Stimulated activated CD4-positive, alpha-beta T cell treated with anti-CD3 and anti-CD28 coated beads, Interleukin-2, amount 100 ng/mL, for 24 hours (primary cell): ENCODE data around the gene HSD17B3.
A peak's percentile ranks its signal among the peaks of the same experiment; 100 is the strongest.
"Not testable (repeated sequence)": the region's sequence is repeated elsewhere in the genome, so short reads cannot be mapped to it uniquely, and the experiment has no call there.

ENCODE experiments used
- DNase-seq, 2 donors: peaks; one replicate each; pipeline ENCODE4 v3.0.0-alpha.2; 2020

HSD17B3 gene

DNA sequence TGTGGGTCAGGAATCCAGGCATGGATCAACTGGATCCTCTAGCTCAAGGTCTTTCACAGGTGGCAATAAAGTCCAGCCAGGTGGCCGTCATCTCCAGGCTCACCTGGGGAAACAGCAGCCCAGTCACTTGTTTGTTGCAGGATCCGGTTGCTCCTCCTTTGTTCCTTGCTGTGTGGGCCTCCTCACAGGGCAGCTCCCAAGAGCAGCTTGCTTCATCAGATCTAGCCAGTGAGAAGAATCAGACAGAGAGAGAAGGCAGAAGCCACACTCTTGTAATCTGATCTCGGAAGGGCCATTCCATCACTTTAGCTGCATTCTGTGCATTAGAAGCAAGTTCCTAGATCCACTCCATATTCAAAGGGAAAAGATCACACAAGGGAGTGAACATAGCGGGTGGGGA, 3.2 kb upstream of the HSD17B3 start:
- DNase-seq, result no peak

- DNase-seq, result no peak
These were observed 2.3 kb upstream of the HSD17B3 start for GRCh38 chr9:96304230-96304629.

DNA sequence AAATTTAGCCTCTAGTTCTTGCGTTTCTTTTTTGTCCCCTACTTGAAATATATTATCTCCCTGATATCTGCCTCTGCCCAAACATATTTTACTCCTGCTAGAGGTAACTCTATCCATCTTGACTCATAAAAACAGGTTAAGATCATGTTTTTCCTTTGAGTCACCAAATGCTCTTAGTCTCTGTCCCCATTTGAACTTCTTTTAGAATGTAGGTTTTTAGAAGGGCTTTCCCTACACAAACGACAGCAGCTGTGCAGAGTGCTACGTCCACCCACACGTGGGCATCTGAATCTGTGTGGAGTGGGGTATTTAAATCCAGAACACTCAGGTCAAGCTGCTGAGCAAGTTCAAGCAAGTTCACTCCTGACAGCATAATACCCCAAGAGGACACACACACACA, 2.2 kb downstream of the HSD17B3 start:
- DNase-seq, result no peak

DNA sequence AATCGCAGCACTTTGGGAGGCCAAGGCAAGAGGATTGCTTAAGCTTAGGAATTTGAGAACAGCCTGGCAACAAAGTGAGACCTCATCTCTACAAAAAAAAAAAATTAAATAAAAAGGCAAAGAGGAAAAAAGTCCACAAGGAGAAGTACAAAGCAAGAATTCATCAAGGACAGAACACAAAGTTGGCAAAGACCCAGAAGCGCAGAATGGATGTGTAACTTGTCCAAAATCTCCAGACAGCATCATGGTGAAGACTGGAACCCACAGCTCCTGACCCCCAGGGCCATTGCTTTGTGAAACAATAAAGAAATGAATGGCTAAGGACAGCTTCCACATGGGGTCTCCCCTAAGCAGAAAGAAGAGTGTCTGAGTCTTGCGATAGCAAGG, 7.8 kb downstream of the HSD17B3 start:
- no peak for DNase-seq

DNA sequence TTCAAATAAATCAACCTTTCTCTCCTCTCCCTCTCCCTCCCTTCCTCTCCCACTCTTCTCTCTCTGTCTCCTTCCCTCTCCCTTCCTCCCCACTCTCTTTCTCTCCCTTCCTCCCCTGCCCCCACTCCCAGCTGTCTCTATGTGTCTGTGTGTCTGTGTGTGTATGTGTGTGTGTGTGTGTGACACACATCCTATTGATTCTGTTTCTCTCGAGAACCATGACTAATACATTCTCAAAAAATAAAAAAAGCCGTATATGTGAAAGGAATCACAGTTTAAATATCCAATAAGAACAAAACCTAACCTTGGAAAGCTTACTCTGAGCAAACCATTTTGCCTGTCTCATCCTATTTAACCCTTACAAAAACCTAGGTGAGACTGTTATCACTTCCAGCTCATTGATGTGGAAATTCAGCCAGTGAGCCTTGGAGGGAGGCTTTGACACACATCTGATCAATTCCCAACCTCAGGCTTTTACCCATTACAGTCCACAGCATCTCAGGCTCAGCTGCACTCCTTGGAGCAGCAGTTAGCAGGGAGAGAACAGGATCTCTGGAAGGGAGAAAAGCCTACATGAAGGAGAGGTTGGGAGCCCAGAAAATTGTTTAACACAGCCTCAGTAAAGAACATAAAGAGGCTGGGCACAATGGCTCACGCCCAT, 8.3 kb downstream of the HSD17B3 start:
- DNase-seq, result no peak

DNA sequence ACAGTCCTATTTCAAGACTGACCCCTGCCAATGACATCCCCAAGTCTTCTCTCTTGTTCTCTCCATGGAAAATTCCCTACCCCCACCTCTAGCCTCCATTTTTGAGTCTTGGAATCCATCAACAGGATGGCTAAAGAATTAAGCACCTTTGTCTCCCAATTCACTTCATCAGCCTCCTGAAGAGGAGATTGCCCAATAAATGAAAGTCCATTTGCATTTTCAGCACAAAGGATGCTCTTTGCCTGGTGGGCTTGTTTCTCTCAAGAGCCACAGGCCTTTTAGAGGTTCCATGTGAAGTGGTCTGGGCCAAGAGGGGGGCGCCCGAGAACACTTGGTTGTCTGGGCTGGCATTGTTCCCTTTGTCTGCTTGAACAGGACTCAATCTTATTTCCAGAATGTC, 12.6 kb downstream of the HSD17B3 start:
- DNase-seq, result no peak

- DNase-seq, result no peak
These were observed 20.3 kb downstream of the HSD17B3 start for GRCh38 chr9:96281641-96282040.

GRCh38 chr9:96279932-96280331, 22.0 kb downstream of the HSD17B3 start:
- DNase-seq, result no peak

DNA sequence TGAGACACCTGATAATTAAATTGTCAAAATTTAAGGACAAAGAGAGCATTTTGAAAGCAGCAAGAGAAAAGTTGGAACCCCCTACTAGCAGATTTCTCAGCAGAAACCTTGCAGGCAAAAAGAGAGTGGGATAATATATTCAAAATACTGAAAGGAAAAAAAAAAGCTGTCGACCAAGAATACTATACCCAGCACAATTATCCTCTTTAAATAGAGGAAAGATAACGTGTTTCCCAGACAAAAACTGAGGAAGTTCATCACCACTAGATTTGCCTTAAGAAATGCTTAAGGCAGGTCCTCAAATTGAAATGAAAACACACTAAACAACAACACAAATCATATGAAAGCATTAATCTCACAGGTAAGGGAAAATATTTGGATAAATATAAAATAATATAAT, 27.0 kb downstream of the HSD17B3 start:
- DNase-seq, result no peak

- DNase-seq, result no peak
These were observed 31.7 kb downstream of the HSD17B3 start for GRCh38 chr9:96270236-96270744.

GRCh38 chr9:96258967-96259366, 43.0 kb downstream of the HSD17B3 start:
- no peak for DNase-seq

GRCh38 chr9:96256800-96257199, 45.2 kb downstream of the HSD17B3 start:
- DNase-seq, result no peak

DNA sequence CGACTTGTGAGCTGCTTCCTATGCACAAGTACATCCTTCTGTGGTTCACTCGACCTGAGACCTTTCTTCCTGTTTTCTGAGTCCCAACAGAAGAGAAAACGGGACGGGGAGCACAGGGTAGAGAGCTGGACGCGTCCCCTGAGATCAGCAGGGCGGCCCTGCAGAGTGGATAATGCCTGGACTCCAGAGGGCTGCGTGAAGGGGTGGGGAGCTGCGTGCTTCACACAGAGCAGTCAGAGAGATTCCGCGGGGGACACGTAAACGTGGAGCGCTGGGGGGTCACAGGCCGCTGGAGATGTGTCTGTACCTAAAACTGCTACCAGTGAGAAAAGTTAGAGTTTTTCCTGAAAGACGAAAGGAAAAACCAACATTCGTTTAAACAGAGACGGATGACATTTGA, 46.3 kb downstream of the HSD17B3 start:
- no peak for DNase-seq

DNA sequence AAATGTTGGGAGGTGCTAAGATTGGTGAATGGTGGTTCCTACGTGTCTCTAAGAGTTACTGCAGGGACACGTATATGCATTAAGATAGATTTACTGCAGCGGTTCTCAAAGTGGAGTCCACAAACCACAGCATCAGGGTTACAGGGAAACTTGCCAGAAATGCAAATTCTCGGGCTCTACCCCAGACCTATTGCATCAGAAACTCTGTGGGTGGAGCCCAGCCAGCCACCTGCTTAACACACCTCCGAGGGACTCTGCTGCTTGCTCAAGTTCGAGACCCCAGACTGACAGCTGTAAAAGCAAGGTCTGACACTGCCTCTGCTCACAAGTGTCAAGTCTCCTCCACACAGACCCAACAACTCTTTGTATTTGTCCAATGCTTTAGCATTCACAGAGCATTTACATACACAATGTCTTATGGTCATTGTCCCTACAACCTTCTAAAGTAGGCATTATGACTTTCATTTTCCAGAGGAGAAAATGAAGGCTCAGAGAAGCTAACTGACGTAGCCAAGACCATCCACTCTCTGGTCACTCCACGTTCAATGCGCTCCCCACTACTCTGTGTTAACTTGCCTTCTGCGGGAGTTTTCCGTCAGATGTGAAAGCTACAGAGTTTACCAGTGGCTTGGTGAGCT, 48.8 kb downstream of the HSD17B3 start:
- DNase-seq, result no peak

DNA sequence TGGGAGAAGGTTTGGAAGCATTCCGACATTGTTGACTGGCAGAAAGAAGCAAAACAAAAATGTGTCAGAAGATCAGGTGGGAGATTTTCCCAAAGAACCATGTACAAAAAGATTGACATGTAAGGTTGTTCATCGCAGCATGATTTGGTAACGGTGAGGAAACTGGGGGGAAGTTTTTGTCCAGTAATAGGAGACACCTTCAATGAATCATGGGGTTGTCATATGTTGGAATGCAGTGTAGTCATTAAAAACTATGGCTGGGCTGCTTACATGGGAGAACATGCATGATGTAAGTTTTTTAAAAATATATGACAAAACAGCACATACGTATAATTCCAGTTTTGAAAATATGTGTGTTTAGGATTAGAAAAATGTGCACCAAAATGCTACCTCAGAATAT, 50.5 kb downstream of the HSD17B3 start:
- DNase-seq, result no peak

- DNase-seq, result no peak
These were observed 52.2 kb downstream of the HSD17B3 start for GRCh38 chr9:96249746-96250145.

GRCh38 chr9:96246267-96246671, 55.7 kb downstream of the HSD17B3 start:
- DNase-seq, result no peak

DNA sequence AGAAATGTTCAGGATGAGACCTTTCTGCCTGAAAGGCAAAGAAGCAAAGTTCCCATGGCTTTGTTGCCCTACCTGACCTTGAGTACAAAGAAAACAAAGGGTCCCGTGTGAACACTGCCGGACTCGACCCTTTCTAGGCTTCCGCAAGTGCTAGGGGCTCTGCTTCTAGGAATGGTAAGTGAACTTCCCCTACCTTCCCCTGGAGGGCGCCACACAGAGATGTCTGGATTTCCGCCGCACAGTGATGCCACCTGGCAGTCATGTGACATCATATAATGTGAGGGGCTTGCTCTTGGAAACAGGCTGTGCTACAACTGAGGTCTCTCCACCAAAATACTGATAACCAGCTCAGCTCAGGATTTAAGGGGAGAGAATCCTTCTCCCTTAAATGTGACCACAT, 56.6 kb downstream of the HSD17B3 start:
- DNase-seq, result peak in 1 of 2 donors; percentile 33

- no peak for DNase-seq
These were observed 58.2 kb downstream of the HSD17B3 start for GRCh38 chr9:96243778-96244177.

- DNase-seq, result no peak
These were observed 59.2 kb downstream of the HSD17B3 start for GRCh38 chr9:96242811-96243210.

GRCh38 chr9:96241391-96241809, 60.6 kb downstream of the HSD17B3 start:
- DNase-seq, result peak; percentile 48 to 69

- no peak for DNase-seq
These were observed 65.0 kb downstream of the HSD17B3 start for GRCh38 chr9:96236854-96237550.

GRCh38 chr9:96236337-96236736, 65.6 kb downstream of the HSD17B3 start:
- DNase-seq, result not testable (repeated sequence)
